ENCODE measurements around the gene CD300LD.
A peak's percentile ranks its signal among the peaks of the same experiment; 100 is the strongest.
"Not testable (repeated sequence)": the region's sequence is repeated elsewhere in the genome, so short reads cannot be mapped to it uniquely, and the experiment has no call there.

CD300LD gene

GRCh38 chr17:74571621-74572270, 20.3 kb downstream of the CD300LD start:
- Mint-ChIP-seq H3K27me3 (ENCODE audit: low read depth) (peaks cover 45% of the 10 kb centered on the region), H3K36me3 (ENCODE audit: low read depth) (no peaks in the 10 kb centered on the region), H3K4me1 (ENCODE audit: low read depth) (peaks cover 13% of the 10 kb centered on the region), H3K27ac (no peak overlapping the region), H3K4me3 (no peak overlapping the region), H3K9me3 (no peaks in the 10 kb centered on the region)

- Mint-ChIP-seq H3K27ac (no peak overlapping the region), H3K36me3 (ENCODE audit: low read depth) (no peaks in the 10 kb centered on the region), H3K27me3 (ENCODE audit: low read depth) (peaks cover 35% of the 10 kb centered on the region), H3K4me3 (no peak overlapping the region), H3K4me1 (ENCODE audit: low read depth) (peaks cover 13% of the 10 kb centered on the region), H3K9me3 (no peaks in the 10 kb centered on the region)
These were observed 22.8 kb downstream of the CD300LD start for GRCh38 chr17:74569020-74570003.

- Mint-ChIP-seq H3K4me3 (no peak overlapping the region), H3K9me3 (no peaks in the 10 kb centered on the region), H3K27me3 (ENCODE audit: low read depth) (peaks cover 38% of the 10 kb centered on the region), H3K36me3 (ENCODE audit: low read depth) (no peaks in the 10 kb centered on the region), H3K27ac (peak overlapping the region; percentile 3), H3K4me1 (ENCODE audit: low read depth) (peaks cover 13% of the 10 kb centered on the region)
These were observed 23.8 kb downstream of the CD300LD start for GRCh38 chr17:74568106-74568873.

- Mint-ChIP-seq H3K4me3 (no peak within 1 kb of the TSS), H3K4me1 (ENCODE audit: low read depth) (peaks cover 13% of the 10 kb centered on the region), H3K9me3 (no peaks in the 10 kb centered on the region), H3K27ac (peak within 1 kb of the TSS; percentile 3), H3K36me3 (ENCODE audit: low read depth) (no peaks in the 10 kb centered on the region), H3K27me3 (ENCODE audit: low read depth) (peaks cover 41% of the 10 kb centered on the region)
These were observed 24.7 kb downstream of the CD300LD start, which contains the start of gene CD300H for GRCh38 chr17:74567397-74567796. CD300H (minus strand) TSS chr17:74567509.

- H3K4me1 Mint-ChIP-seq (ENCODE audit: low read depth): peaks cover 13% of the 10 kb centered on the region
- no peaks in the 10 kb centered on the region for H3K36me3 Mint-ChIP-seq (ENCODE audit: low read depth)
- H3K27me3 Mint-ChIP-seq (ENCODE audit: low read depth): peaks cover 38% of the 10 kb centered on the region
- H3K9me3 Mint-ChIP-seq: no peaks in the 10 kb centered on the region
- H3K4me3 Mint-ChIP-seq: no peak overlapping the region
- H3K27ac Mint-ChIP-seq: no peak overlapping the region
These were observed 25.8 kb downstream of the CD300LD start for GRCh38 chr17:74566132-74566753.

- Mint-ChIP-seq H3K27me3 (ENCODE audit: low read depth) (peaks cover 33% of the 10 kb centered on the region), H3K9me3 (no peaks in the 10 kb centered on the region), H3K36me3 (ENCODE audit: low read depth) (no peaks in the 10 kb centered on the region), H3K27ac (no peak overlapping the region), H3K4me1 (ENCODE audit: low read depth) (peaks cover 13% of the 10 kb centered on the region), H3K4me3 (no peak overlapping the region)
These were observed 27.0 kb downstream of the CD300LD start for GRCh38 chr17:74565126-74565525.

- Mint-ChIP-seq H3K4me1 (ENCODE audit: low read depth) (peaks cover 7% of the 10 kb centered on the region), H3K27me3 (ENCODE audit: low read depth) (peaks cover 27% of the 10 kb centered on the region), H3K36me3 (ENCODE audit: low read depth) (no peaks in the 10 kb centered on the region), H3K9me3 (no peaks in the 10 kb centered on the region), H3K27ac (no peak overlapping the region), H3K4me3 (no peak overlapping the region)
These were observed 28.7 kb downstream of the CD300LD start for GRCh38 chr17:74563358-74563757.

GRCh38 chr17:74561586-74561985, 30.5 kb downstream of the CD300LD start:
- Mint-ChIP-seq H3K36me3 (ENCODE audit: low read depth) (no peaks in the 10 kb centered on the region), H3K4me1 (ENCODE audit: low read depth) (peaks cover 4% of the 10 kb centered on the region)

GRCh38 chr17:74558882-74559519, 33.1 kb downstream of the CD300LD start:
- no peaks in the 10 kb centered on the region for H3K36me3 Mint-ChIP-seq (ENCODE audit: low read depth)
- no peak overlapping the region for H3K27ac Mint-ChIP-seq
- no peaks in the 10 kb centered on the region for H3K9me3 Mint-ChIP-seq
- peaks cover 42% of the 10 kb centered on the region for H3K27me3 Mint-ChIP-seq (ENCODE audit: low read depth)
- H3K4me1 Mint-ChIP-seq (ENCODE audit: low read depth): peaks cover 7% of the 10 kb centered on the region
- no peak overlapping the region for H3K4me3 Mint-ChIP-seq

More at GRCh38 chr17:74561586-74561985, 30.5 kb downstream of the CD300LD start:
- H3K4me3 Mint-ChIP-seq: no peak overlapping the region
- no peaks in the 10 kb centered on the region for H3K9me3 Mint-ChIP-seq
- H3K27ac Mint-ChIP-seq: no peak overlapping the region
- peaks cover 28% of the 10 kb centered on the region for H3K27me3 Mint-ChIP-seq (ENCODE audit: low read depth)

GRCh38 chr17:74558402-74558801, 33.7 kb downstream of the CD300LD start:
- H3K4me1 Mint-ChIP-seq (ENCODE audit: low read depth); H3K36me3 Mint-ChIP-seq (ENCODE audit: low read depth); H3K9me3 Mint-ChIP-seq; H3K4me3 Mint-ChIP-seq; H3K27ac Mint-ChIP-seq: not testable (repeated sequence)
- peaks cover 42% of the 10 kb centered on the region for H3K27me3 Mint-ChIP-seq (ENCODE audit: low read depth)

GRCh38 chr17:74555427-74555940, 36.6 kb downstream of the CD300LD start:
- H3K27me3 Mint-ChIP-seq (ENCODE audit: low read depth): peaks cover 44% of the 10 kb centered on the region
- no peaks in the 10 kb centered on the region for H3K36me3 Mint-ChIP-seq (ENCODE audit: low read depth)
- H3K27ac Mint-ChIP-seq: no peak overlapping the region
- H3K4me3 Mint-ChIP-seq: no peak overlapping the region
- H3K9me3 Mint-ChIP-seq: no peaks in the 10 kb centered on the region
- peaks cover 7% of the 10 kb centered on the region for H3K4me1 Mint-ChIP-seq (ENCODE audit: low read depth)

GRCh38 chr17:74554909-74555308, 37.2 kb downstream of the CD300LD start:
- no peaks in the 10 kb centered on the region for H3K9me3 Mint-ChIP-seq
- H3K36me3 Mint-ChIP-seq (ENCODE audit: low read depth): no peaks in the 10 kb centered on the region
- no peak overlapping the region for H3K4me3 Mint-ChIP-seq
- peaks cover 7% of the 10 kb centered on the region for H3K4me1 Mint-ChIP-seq (ENCODE audit: low read depth)
- peaks cover 44% of the 10 kb centered on the region for H3K27me3 Mint-ChIP-seq (ENCODE audit: low read depth)
- no peak overlapping the region for H3K27ac Mint-ChIP-seq

- Mint-ChIP-seq H3K36me3 (ENCODE audit: low read depth) (no peaks in the 10 kb centered on the region), H3K27ac (no peak overlapping the region), H3K9me3 (no peaks in the 10 kb centered on the region), H3K27me3 (ENCODE audit: low read depth) (peaks cover 30% of the 10 kb centered on the region), H3K4me3 (no peak overlapping the region), H3K4me1 (ENCODE audit: low read depth) (peaks cover 15% of the 10 kb centered on the region)
These were observed 40.0 kb downstream of the CD300LD start for GRCh38 chr17:74552037-74552436.

All from T-helper 1 cell treated with Interleukin-12 subunit alpha and Interleukin-12 subunit beta and Interleukin-4 antibody, amounts not matched to agents 30 μg/mL and 1 μg/mL, for 36 hours (primary cell).